Cerebellar nuclear complex (tissue), 1 donor: Measurements from ENCODE around the gene PTPRD.

Experiments used
- DNase-seq, 2 experiments: peaks; one replicate each; lab custom pipeline; 2025; lab: John Stamatoyannopoulos, UW

Gene PTPRD

DNA sequence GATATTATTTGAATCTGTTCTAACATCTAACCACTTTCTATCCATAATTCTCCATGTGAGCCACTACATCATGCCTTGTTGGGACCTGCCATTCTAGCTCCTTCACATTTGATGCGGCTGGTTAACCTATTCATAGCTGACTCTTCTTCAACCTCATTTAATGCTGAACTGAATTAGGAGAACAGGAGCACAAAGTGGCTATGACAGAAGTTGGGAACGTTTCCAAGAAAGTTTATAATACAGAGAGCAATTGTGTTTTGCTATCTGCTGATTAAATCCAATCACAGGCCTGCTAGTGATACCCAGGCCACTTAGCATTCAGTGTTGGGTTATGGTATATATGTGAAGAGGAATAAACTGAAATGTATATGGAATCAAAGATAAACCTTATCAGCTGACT is 440.3 kb downstream of the PTPRD start:
- no peak for DNase-seq

DNA sequence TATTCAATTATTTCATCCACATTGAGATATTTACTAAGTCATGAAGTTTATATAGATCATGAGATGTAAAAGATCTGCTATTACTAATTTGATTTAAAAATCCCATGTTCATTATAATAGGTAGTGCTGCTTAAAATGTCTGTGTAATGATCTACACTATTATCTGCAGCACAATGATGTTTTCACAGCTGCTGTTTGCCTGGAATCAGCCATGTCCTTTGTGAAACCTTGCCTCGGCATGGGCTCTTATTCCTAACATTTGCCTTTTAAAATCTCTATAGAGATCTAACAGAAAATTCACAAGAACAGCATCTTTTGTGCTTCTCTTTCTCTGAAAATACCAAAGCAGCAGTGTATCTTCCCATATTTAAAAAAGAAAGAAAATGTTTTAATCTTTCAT is 444.6 kb downstream of the PTPRD start:
- DNase-seq, result no peak

DNA sequence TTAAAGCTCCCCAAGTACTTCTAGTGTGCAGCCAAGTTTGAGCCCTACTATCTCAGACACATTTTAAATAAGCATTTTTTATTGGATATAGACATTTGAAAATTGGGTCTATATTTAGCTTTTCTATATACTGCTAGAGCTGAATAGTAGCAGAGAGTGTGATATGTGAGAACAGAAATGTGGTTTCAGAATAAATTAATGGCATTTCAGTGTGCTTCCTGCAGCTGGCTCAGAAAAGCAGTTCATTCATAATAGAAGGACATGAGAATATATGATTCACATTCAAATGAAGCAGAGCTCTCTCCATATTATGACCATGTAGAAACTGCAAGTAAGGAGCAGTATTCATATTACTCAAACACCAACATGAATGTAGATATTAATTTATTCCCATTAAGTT is 464.0 kb downstream of the PTPRD start:
- DNase-seq, result no peak

DNA sequence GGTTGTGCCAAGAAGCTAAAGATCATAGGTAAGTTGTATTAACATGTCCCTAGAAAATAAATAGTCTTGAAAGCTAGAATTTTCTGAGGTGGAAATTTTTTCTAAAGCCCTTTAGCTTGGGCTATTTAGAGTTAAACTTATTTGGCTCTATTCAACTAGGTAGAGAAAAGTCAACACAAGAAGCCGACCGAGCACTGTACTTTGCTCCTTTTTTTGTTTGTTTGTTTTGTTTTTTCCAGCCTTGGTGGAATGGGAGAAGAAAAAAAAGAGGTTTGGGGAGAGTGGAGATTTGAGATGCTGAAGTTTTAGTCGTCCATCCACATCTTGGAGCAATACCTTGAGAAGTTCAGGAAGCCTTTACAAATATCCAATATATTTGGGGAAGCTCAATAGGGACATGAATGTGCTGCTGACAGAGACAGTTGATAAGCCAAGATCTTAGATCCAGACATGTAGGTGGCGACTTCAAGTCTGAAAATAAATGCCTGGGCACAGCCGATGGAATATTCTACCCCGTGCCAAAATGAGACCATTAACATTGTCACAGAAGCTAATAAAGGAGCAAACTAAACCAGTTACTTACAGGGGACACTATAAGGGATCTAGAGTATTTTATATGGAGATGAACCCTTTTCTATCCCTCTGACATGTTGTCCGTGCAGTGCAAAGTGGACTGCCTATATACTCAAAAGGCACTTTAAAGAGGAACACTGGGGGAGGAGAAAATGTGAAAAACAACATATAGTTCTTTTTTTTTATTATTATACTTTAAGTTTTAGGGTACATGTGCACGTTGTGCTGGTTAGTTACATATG is 466.1 kb downstream of the PTPRD start:
- DNase-seq, result no peak

DNA sequence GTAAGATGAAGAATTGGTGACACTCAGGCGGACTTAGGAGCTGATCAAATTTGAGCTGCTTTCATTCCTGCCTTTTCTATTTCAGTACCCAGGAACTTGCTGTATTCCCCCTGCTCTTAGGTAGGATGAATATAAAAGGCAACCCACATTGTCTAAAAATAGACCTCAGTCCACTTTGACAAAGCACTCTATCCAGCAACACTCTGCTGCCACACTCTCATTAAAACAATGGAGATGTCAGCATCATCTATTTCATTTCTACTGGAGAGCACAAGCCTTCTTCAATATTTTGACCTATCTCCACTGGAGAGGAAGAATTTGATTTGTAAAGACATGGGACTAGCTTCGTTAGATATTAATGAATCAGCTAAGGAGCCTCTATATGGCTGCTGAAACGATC is 468.4 kb downstream of the PTPRD start:
- no peak for DNase-seq

DNA sequence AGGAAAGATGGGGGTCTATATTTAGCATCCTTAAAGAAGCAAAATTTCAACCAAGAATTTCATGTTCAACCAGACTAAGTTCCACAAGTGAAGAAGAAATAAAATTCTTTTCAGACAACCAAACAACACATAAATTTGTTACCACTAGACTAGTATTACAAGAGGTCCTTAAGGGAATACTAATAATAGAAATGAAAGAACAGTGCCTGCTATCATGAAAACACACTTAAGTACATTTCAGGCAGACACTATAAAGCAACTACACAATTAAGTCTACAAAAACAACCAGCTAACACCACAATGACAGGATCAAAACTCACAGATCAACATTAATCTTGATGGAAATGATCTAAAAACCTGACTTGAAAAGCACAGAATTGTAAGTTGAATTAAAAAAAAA is 477.2 kb downstream of the PTPRD start:
- no peak for DNase-seq

DNA sequence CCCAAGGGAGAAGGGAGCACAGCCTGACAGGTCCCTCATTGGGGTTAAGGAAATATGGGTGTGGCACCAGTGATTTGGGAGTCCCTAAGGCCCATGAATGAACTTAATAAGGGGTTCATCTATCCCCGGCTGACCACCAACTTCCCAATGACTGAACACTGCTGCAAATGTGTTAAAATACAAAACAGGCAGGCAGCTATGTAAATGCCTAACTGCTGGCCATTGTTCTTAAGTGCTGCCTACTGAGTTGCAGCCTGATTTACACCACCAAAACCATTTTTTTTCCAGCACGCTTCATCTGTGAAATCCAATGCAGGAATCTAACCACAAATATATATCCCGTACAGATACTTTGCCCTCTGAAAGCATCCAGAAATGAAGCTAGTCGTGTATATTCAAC is 478.5 kb downstream of the PTPRD start:
- no peak for DNase-seq

DNA sequence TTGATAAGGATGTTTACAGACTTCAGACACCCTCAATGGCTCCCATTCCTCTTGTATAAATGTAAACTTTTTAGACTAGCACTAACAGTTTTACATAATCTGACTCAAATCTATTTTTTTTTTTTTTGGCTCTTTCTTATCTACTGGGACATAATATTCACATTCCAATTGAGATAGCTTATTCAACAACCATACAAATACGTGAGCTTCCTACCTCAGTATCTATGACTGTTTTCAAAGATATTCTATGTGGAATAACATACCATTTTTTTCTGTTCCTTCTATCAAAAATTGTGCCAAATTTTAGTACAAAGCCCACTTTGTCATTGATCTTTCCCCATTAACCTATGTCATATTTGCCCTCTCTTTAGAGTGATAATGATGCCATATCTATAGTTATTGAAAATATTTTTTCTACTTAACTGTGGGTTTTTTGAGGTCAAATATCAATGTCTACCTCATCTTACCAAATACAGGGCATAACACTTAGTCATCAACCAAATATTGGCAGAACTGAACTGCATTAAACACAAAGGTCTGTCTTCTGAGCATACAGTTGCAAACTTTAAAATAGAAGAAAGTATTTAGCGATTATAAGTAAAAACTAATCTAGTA is 482.6 kb downstream of the PTPRD start:
- DNase-seq, result no peak

DNA sequence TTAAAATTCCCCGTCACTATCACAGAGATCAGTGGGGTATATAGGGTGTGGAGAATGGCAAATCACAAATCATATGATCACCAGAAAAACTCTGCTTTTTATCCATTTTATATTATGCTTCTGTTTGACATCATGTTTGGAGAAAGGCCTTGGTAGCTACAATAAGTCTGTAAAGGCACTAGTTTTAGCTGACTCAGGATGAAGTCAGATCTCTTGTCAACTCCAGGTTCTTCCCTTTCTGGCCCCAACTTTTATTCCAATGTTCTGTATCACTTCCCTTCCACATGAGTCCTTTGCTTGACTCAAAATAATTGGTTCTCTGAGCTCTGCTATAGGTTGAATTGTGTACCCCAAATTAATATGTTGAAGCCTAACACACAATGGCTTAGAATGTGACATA is 484.9 kb downstream of the PTPRD start:
- no peak for DNase-seq

DNA sequence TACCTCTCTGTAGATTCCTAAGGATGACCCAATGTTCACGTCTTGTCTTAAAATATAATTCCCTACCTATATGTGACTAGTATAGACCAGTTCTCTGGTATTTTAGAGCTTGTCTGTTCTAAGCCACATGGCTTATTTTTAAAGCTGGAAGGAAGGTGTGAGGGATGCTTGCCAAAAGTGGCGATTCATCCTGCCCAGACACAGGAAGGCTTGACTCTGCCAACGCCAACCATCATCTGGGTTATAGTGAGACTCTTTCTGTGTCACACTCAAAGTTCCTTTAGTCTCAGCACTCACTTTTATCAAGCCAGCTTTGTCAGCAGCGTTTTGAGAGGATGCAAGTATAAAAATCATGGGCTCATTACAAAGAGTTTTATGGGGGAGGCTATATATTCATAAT is 500.0 kb downstream of the PTPRD start:
- DNase-seq, result no peak

DNA sequence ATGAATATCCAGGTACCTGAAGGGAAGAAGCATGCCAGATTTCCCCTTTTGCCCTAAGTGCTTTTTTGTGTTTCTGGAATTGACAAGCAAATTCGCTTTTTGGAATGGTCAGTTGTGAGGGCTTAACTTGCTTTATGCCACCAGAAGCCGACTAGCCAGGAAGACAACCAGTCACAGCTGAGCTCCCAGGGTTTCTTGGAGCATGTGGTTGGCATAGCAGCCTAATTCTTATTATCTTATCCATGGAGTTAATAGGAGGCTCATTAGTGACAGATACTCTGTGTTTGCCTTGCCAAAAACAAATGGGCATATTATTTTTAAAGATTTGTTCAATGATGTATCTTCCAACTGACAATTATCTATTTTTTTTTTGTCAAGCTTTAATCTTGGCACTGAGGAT is 500.7 kb downstream of the PTPRD start:
- DNase-seq, result no peak

DNA sequence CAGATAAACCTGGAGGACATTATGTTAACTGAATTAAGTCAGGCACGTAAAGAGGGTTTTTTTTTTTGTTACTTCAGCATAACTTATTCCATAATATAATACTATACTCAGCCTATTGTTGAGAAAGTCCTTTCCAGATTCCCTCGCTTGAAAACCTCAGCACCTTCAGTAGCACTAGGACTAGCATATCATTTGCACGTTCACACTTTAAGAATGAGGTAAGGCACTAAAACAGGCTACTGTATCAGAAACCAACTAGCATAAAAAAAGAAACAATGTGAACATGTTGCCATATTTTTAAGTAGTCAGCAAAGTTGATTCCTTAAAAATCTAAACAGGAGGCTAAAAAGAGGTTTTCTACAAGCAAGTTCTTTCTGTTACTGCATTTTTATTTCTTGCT is 504.0 kb downstream of the PTPRD start:
- no peak for DNase-seq

DNA sequence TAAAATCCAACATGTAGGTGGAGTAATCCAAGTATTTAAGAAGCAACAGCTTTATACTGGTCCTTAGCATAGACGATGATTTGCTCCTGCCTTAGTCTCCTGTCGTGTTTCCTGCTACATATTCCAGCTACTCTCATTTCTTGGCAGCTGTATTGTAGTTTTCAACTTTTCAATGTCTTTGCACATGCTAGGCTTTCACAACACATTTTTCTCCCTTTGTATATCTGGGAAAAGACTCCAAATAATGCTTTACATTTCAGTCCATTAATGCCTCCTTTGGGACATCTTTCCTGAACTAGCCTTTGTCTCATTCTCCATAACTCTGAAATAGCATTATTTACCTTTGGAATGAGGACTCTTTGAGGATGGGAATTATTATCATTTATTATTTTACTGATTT is 508.0 kb downstream of the PTPRD start:
- DNase-seq, result no peak

DNA sequence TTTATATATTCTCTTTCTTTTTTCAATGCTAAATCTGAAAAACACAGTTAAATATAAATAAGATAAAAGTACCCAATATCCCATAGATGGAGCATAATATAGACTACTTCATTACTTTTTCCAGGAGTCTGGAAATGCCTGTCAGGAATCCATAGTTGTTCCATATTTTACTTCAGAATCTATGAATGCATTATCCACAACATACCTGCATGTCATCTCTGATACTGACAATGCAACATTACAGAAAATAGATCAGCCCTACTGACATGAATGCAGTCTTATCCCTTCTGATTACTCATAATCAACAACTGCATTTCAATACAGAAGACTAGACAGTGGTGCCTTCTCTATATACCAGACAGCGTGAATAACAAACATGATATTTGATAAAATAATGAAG is 517.6 kb downstream of the PTPRD start:
- DNase-seq, result no peak

DNA sequence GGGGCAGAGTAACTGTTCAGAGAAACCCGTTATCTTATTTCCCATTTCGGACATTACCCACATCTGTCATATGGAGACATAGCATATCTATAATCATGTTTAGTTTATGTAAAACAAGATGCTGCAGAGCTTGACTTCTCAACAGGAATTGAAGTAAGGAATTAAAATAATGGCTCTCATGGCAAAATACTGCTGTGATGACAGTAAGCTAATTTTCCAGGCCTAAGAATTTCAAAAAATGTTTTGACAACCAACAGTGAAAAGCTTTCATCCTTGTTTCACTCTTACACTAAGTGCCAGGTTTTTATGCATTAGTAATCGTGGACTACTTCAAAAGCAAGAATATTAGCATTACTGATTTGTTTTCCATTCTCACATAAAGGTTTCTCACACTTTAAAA is 518.2 kb downstream of the PTPRD start:
- no peak for DNase-seq

DNA sequence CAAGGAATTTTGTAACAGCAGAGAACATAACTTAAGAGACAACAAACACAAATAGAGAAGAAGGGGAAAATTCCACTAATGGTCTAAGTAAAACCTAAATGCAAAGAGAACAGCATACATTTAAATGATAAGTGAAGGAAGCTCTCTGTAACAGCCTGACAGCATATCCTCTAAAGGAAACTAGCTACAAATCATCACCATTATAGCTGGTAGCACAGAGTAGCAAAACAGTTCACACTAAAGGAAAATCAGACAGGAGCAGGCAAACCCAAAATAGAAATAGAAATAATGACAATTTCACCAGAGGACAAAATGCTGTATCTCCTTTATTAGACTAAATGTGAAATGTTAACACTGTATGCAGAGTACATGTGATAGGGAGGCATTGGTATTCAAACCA is 532.8 kb downstream of the PTPRD start:
- DNase-seq, result no peak

DNA sequence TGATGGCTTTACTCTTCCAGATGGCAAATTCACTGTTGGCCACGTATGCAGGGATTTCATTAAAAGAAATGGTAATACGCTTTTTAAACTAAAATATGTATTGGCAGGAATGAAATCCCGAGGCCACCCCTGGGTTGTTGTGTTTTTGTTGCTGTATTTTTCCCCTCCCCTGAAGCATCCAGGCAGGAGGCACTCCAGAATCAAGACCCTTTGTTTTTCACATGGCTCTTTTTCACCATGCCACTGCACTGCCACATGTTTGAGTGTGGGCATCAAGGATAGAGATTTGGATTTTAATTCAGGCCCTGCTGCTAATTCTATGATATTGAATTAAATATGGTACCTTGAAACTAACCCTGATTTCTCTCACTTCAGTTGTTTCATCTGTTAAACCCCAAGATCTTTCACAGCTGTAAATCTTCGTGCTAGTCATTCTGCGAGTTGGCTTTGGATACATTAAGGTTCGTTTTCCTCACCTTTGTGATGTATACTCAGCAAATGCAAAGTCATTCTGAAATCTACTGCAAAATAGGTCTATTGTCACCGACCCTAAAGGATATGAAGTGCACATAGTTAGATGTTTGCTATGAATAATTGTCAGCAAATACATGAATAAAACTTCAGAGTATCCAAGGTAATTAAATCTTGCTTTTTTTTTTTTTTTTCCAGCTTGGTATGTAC is 533.4 kb downstream of the PTPRD start:
- no peak for DNase-seq

DNA sequence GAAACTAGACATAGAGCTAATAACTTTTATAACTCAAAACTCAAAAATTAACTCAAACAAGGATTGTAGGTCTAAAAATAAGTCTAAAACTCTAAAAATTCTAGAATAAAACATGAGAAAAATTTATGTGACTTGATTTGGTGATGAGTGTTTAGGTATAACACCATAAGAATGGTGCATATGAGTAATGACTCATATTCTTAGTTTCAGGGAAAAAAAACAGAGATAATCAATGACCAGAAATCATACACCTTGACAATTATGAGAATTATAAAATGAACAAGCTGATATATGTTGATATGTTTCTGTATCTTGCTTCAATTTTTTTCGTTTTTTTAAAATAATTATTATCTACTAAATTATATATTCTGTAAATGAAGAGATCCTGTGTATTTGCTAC is 541.2 kb downstream of the PTPRD start:
- DNase-seq, result no peak

DNA sequence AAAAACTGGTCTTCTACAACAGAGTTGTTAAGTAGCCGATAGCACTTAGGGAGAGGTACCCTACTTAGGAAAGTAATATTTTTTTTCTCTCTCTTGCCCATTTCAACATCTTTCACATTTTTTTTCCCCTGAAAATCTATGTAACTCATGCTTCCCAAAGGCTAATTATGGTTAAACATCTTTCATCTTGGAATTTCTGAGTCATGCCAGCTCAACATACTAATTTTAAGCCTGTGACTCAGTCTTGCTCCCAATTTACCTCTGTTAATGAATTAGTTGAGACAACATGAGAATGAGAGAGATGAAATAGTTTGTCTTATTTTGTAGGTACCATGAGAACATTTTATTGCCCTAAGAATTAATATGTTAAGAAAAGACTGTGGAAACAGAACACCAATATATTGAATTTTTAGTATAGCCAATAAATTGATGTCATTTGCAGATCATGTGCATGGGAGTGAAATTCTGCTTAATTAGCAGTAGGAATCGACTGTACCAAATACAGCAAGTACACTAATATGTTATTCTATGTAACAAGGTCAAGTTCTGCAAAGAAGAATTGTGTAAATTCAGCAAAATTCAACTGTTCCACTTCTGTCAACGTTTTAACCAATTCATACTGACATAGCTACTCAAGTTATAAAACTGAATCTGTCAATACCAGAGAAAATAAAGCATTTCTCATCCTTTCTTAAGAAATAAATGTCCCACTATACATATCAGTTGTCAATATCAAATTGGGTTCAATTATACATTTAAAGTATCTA is 550.0 kb downstream of the PTPRD start:
- no peak for DNase-seq

DNA sequence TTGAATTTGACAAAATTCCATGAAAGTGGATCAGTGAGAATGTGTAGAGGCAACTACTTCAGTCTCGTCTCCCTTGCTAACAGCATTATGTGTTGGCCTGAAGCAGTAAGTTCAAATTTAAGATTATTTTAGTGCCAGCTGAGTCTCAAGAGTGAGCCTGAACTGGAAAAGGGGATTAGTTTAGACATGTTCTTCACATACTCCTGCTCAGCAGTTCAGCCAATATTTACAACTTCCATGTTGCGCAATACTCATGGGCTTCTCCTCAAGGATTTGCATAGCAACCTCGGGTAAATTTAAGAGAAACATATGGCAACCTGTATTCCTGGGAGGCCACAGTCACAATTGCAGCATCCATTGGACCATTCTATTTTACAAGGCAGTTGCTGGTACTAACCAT is 553.8 kb downstream of the PTPRD start:
- no peak for DNase-seq

DNA sequence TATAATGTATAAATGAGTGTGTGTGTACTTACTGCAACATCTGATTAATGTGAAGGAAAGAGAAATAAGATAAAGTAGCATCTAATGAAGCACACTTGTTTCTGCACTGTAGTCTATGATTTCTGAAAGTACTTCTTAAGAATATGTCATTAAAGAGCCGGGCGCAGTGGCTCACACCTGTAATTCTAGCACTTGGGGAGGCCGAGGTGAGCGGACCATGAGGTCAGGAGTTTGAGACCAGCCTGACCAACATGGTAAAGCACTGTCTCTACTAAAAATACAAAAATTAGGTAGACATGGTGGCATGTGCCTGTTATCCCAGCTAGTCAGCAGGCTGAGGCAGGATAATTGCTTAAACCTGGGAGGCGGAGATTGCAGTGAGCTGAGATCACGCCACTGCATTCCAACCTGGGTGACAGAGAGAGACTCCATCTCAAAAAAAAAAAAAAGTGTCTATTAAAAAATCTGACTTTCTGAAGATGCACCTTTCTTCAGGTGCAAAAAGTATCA is 556.9 kb downstream of the PTPRD start:
- no peak for DNase-seq

DNA sequence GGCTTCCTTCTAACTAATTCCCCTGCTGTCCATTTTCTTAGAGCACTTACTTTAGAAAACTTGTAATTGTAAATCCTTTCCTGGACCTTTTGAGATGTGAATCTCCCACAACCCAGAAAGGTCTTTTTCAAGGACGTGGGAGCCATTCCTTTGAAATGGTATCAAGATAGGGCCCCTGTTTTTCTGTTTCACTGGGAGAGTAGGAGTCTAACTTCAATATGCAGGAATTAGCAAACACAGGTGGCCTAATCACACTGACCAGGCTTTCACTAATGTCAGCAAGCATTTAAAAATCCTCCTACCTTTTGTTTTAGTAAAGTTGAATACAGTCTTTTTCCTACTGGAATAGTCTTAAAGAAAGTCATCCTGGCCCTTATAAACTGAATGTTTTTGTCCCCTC is 558.3 kb downstream of the PTPRD start:
- DNase-seq, result no peak
